ENCODE measurements around the gene LYSMD2.
A peak's percentile ranks its signal among the peaks of the same experiment; 100 is the strongest.

Gene LYSMD2

GRCh38 chr15:51726302-51727073 lies 11.0 kb downstream of the LYSMD2 start:
- Histone ChIP-seq H3K9me2 (replicated peaks; ENCODE audit: low read depth, low read length) (no peaks in the 10 kb centered on the region), H3K4me1 (ENCODE audit: insufficient read depth, low read length, poor library complexity, severe bottlenecking) (peaks cover 43% of the 10 kb centered on the region), H3K4me2 (ENCODE audit: low read depth, low read length, poor library complexity, severe bottlenecking) (no peak overlapping the region), H3K9ac (ENCODE audit: low read depth, low read length, poor library complexity, severe bottlenecking) (no peak overlapping the region), H3K9me3 (ENCODE audit: insufficient read depth, low read depth, low read length) (no peaks in the 10 kb centered on the region), H4K20me1 (ENCODE audit: insufficient read depth, low read length, poor library complexity, severe bottlenecking) (peaks cover 20% of the 10 kb centered on the region), H3K36me3 (ENCODE audit: insufficient read depth, low read length) (peaks cover 24% of the 10 kb centered on the region), H3K4me3 (ENCODE audit: low read length, poor library complexity, severe bottlenecking) (no peak overlapping the region), H3F3A (ENCODE audit: low read depth) (peaks cover 2% of the 10 kb centered on the region; the same call in 1 of the 2 replicates), H3K27me3 (ENCODE audit: insufficient read depth, low read length, poor library complexity, severe bottlenecking) (no peaks in the 10 kb centered on the region), H2AFZ (ENCODE audit: low read length) (no peak overlapping the region), H3K79me2 (ENCODE audit: insufficient read depth, low read length) (peaks cover 61% of the 10 kb centered on the region)
- TF ChIP-seq EZH2phosphoT487 (IDR thresholded peaks at IDR 0.05; ENCODE audit: borderline replicate concordance) (no peak), CTCF (conservative IDR thresholded peaks at IDR 0.05; ENCODE audit: low read length) (no peak)

GRCh38 chr15:51724673-51725072 lies 12.8 kb downstream of the LYSMD2 start:
- H4K20me1 ChIP-seq (ENCODE audit: insufficient read depth, low read length, poor library complexity, severe bottlenecking), result peaks cover 20% of the 10 kb centered on the region
- H3K27me3 ChIP-seq (ENCODE audit: insufficient read depth, low read length, poor library complexity, severe bottlenecking), result no peaks in the 10 kb centered on the region
- peaks cover 42% of the 10 kb centered on the region for H3K36me3 ChIP-seq (ENCODE audit: insufficient read depth, low read length)
- peak overlapping the region; percentile 24 for H3K4me2 ChIP-seq (ENCODE audit: low read depth, low read length, poor library complexity, severe bottlenecking)
- peaks cover 43% of the 10 kb centered on the region for H3K79me2 ChIP-seq (ENCODE audit: insufficient read depth, low read length)
- H3K4me3 ChIP-seq (ENCODE audit: low read length, poor library complexity, severe bottlenecking), result no peak overlapping the region
- H3K9me2 ChIP-seq (replicated peaks; ENCODE audit: low read depth, low read length), result no peaks in the 10 kb centered on the region
- no peaks in the 10 kb centered on the region for H3K9me3 ChIP-seq (ENCODE audit: insufficient read depth, low read depth, low read length)
- TF ChIP-seq EZH2phosphoT487 (IDR thresholded peaks at IDR 0.05; ENCODE audit: borderline replicate concordance), result no peak
- no peak for TF ChIP-seq CTCF (conservative IDR thresholded peaks at IDR 0.05; ENCODE audit: low read length)
- H2AFZ ChIP-seq (ENCODE audit: low read length), result no peak overlapping the region
- H3K4me1 ChIP-seq (ENCODE audit: insufficient read depth, low read length, poor library complexity, severe bottlenecking), result peaks cover 28% of the 10 kb centered on the region
- H3F3A ChIP-seq (ENCODE audit: low read depth), result peaks cover 2% of the 10 kb centered on the region; the same call in 1 of the 2 replicates
- no peak overlapping the region for H3K9ac ChIP-seq (ENCODE audit: low read depth, low read length, poor library complexity, severe bottlenecking)

- peaks cover 38% of the 10 kb centered on the region for H3K79me2 ChIP-seq (ENCODE audit: insufficient read depth, low read length)
- no peak overlapping the region for H3K9ac ChIP-seq (ENCODE audit: low read depth, low read length, poor library complexity, severe bottlenecking)
- H3K27me3 ChIP-seq (ENCODE audit: insufficient read depth, low read length, poor library complexity, severe bottlenecking), result no peaks in the 10 kb centered on the region
- H3K36me3 ChIP-seq (ENCODE audit: insufficient read depth, low read length), result peaks cover 42% of the 10 kb centered on the region
- peaks cover 2% of the 10 kb centered on the region; the same call in 1 of the 2 replicates for H3F3A ChIP-seq (ENCODE audit: low read depth)
- H4K20me1 ChIP-seq (ENCODE audit: insufficient read depth, low read length, poor library complexity, severe bottlenecking), result peaks cover 20% of the 10 kb centered on the region
- H3K9me3 ChIP-seq (ENCODE audit: insufficient read depth, low read depth, low read length), result no peaks in the 10 kb centered on the region
- TF ChIP-seq EZH2phosphoT487 (IDR thresholded peaks at IDR 0.05; ENCODE audit: borderline replicate concordance), result no peak
- no peak for TF ChIP-seq CTCF (conservative IDR thresholded peaks at IDR 0.05; ENCODE audit: low read length)
- H3K4me3 ChIP-seq (ENCODE audit: low read length, poor library complexity, severe bottlenecking), result no peak overlapping the region
- H3K9me2 ChIP-seq (replicated peaks; ENCODE audit: low read depth, low read length), result no peaks in the 10 kb centered on the region
- peaks cover 28% of the 10 kb centered on the region for H3K4me1 ChIP-seq (ENCODE audit: insufficient read depth, low read length, poor library complexity, severe bottlenecking)
- H2AFZ ChIP-seq (ENCODE audit: low read length), result no peak overlapping the region
- H3K4me2 ChIP-seq (ENCODE audit: low read depth, low read length, poor library complexity, severe bottlenecking), result peak overlapping the region; percentile 24
Observed at GRCh38 chr15:51724199-51724598, 13.3 kb downstream of the LYSMD2 start.

All from Loucy (cell line).